Neural cell (in vitro differentiated cells): Measurements from ENCODE around the gene ATP6V1B1. TPM values are rescaled to one million over a fixed set of nuclear protein-coding genes. Genes with fewer than 3 reads are reported as not detected.

Experiments
- H2AFZ ChIP-seq: fragments of 200-600, 300-800 bp; sonication (generic), shearing (Covaris generic); 2 replicates; pipeline ENCODE4 v1.6.0; 2014; ENCODE audit warnings: low read depth, mild to moderate bottlenecking, antibody characterized with exemption, low read length, moderate library complexity
- H3F3A ChIP-seq: fragments of 200-600 bp; shearing (Covaris generic); 2 replicates; pipeline ENCODE4 v1.6.1; 2016; ENCODE audit warnings: mild to moderate bottlenecking, moderate library complexity, mixed read lengths, antibody characterized with exemption, low read length; ENCODE audit not compliant: insufficient read depth, poor library complexity, severe bottlenecking
- H3K27ac ChIP-seq: fragments of 200-600, 300-800 bp; sonication (generic), shearing (Covaris generic); 2 replicates; pipeline ENCODE4 v1.5.1; 2014; ENCODE audit warnings: mild to moderate bottlenecking, low read length, moderate library complexity
- H3K27me3 ChIP-seq: fragments of 300-800, 200-600 bp; sonication (generic), shearing (Covaris generic); 2 replicates; pipeline ENCODE4 v1.6.0; 2014; ENCODE audit warnings: mild to moderate bottlenecking, low read depth, low read length, moderate library complexity; ENCODE audit not compliant: insufficient read depth
- H3K36me3 ChIP-seq: fragments of 300-800, 200-600 bp; sonication (generic), shearing (Covaris generic); 2 replicates; pipeline ENCODE4 v1.5.1; 2014; ENCODE audit warnings: mild to moderate bottlenecking, antibody characterized with exemption, low read length, moderate library complexity; ENCODE audit not compliant: insufficient read depth
- H3K4me2 ChIP-seq: fragments of 300-800, 200-600 bp; sonication (generic), shearing (Covaris generic); 2 replicates; pipeline ENCODE4 v1.6.0; 2014; ENCODE audit warnings: mild to moderate bottlenecking, low read length
- H3K4me3 ChIP-seq: fragments of 300-800, 200-600 bp; sonication (generic), shearing (Covaris generic); 2 replicates; pipeline ENCODE4 v1.5.1; 2014; ENCODE audit warnings: mild to moderate bottlenecking, low read length, moderate library complexity
- H3K79me2 ChIP-seq: fragments of 200-600 bp; shearing (Covaris generic); replicated peaks from 2 replicates; pipeline ENCODE4 v1.6.0; 2014; ENCODE audit warnings: mild to moderate bottlenecking, low read length, moderate library complexity; ENCODE audit not compliant: insufficient read depth
- H3K9ac ChIP-seq: fragments of 300-800, 200-600 bp; sonication (generic), shearing (Covaris generic); 2 replicates; pipeline ENCODE4 v1.6.1; 2016; ENCODE audit warnings: mild to moderate bottlenecking, low read length, mixed read lengths
- H3K9me2 ChIP-seq: fragments of 200-600 bp; shearing (Covaris generic); 2 replicates; pipeline ENCODE4 v1.6.1; 2016; ENCODE audit warnings: mild to moderate bottlenecking, low read length, mixed read lengths; ENCODE audit not compliant: insufficient read depth
- H3K9me3 ChIP-seq: fragments of 200-600, 300-800 bp; sonication (generic), shearing (Covaris generic); 2 replicates; pipeline ENCODE4 v1.6.1; 2016; ENCODE audit warnings: mild to moderate bottlenecking, mixed run types, low read length, moderate library complexity, mixed read lengths
- H4K20me1 ChIP-seq: fragments of 200-600 bp; shearing (Covaris generic); 2 replicates; pipeline ENCODE4 v1.6.1; 2016; ENCODE audit warnings: mild to moderate bottlenecking, mixed run types; ENCODE audit not compliant: insufficient read depth
- EP300 ChIP-seq: fragments of 450-650 bp; conservative IDR thresholded peaks from 2 replicates; pipeline ENCODE4 v1.6.1; 2014; ENCODE audit warnings: antibody characterized with exemption, mild to moderate bottlenecking, moderate library complexity; ENCODE audit not compliant: poor library complexity, severe bottlenecking
- EZH2 ChIP-seq: fragments of 200-600, 300-800 bp; shearing (Covaris generic), sonication (generic); IDR thresholded peaks from 2 replicates; pipeline ENCODE4 v1.6.1; 2014; ENCODE audit warnings: antibody characterized with exemption, low read length, borderline replicate concordance, mild to moderate bottlenecking; ENCODE audit not compliant: insufficient read depth, poor library complexity, severe bottlenecking
- MXI1 ChIP-seq: fragments of 450-650 bp; conservative IDR thresholded peaks from 2 replicates; pipeline ENCODE4 v1.6.1; 2014; ENCODE audit warnings: antibody characterized with exemption, mild to moderate bottlenecking; ENCODE audit not compliant: poor library complexity, severe bottlenecking
- POLR2AphosphoS5 ChIP-seq: IDR thresholded peaks from 2 replicates; pipeline ENCODE4 v1.6.1; 2012
- RAD21 ChIP-seq: fragments of 450-650 bp; conservative IDR thresholded peaks from 2 replicates; pipeline ENCODE4 v1.6.1; 2014; ENCODE audit warnings: antibody characterized with exemption, mild to moderate bottlenecking, moderate library complexity
- SMC3 ChIP-seq: fragments of 450-650 bp; conservative IDR thresholded peaks from 2 replicates; pipeline ENCODE4 v1.6.1; 2014; ENCODE audit warnings: antibody characterized with exemption, mild to moderate bottlenecking, moderate library complexity; ENCODE audit not compliant: poor library complexity
- TAF1 ChIP-seq: IDR thresholded peaks from 2 replicates; pipeline ENCODE4 v1.6.1; 2012; ENCODE audit warnings: low read depth
- polyA plus RNA-seq: library from polyadenylated mRNA; depleted of rRNA; stranded (reverse); fragments of >200 nt; gene quantifications from 2 replicates; pipeline ENCODE4 v1.2.3, GENCODE V29; 2014
- TF ChIP-seq, protein P1 (sequence below): IDR thresholded peaks from 2 replicates; pipeline ENCODE4 v1.6.1; 2012; ENCODE audit warnings: borderline replicate concordance
- TF ChIP-seq, protein P2 (sequence below): fragments of 450-650 bp; IDR thresholded peaks from 2 replicates; pipeline ENCODE4 v1.5.1; 2014; ENCODE audit warnings: antibody characterized with exemption, mild to moderate bottlenecking, moderate library complexity; ENCODE audit not compliant: poor library complexity, severe bottlenecking

ATP6V1B1 gene
- polyA plus RNA-seq, 1 donor from 2014 or later, result 0.12 TPM

DNA sequence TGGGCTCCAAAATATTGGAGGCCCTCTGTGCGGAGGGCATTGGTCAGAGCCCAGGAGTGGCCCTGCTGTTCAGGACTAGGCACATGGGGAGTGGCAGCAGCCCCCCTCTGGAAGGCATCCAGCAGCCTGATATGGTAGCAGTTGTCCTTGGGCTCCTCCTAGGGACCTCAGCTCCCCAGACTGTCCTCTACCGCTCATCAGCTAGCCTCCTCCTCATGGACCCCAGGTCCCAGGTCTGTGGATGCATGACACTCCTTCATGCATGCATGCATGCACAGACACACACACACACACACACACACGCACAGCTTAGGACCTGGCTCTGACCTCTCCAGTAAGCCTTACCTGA lies 15.4 kb upstream of the ATP6V1B1 start:
- H3K27ac ChIP-seq, result no peak overlapping the region
- TF ChIP-seq MXI1 (no peak), SMC3 (no peak)

DNA sequence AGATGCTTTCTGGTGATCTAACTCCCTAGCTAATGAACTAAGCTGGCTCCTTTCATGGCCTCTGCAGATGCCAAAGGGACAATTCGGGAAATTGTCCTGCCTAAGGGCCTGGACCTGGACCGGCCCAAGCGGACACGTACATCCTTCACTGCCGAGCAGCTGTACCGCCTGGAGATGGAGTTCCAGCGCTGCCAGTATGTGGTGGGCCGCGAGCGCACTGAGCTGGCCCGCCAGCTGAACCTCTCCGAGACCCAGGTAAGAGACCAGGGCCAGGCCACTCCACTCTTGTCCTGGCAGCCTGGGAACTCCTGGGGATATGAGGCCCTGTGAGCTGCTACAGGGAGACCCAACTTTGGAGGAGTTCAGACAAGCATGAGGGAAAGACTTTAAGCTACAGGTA lies 14.7 kb upstream of the ATP6V1B1 start:
- H3K4me2 ChIP-seq, result no peak overlapping the region
- H3K9ac ChIP-seq, result no peak overlapping the region
- H3K36me3 ChIP-seq, result no peaks in the 10 kb centered on the region
- no peak for TF ChIP-seq SMC3
- TF ChIP-seq EP300, result no peak
- TF ChIP-seq EZH2, result no peak
- no peak for TF ChIP-seq POLR2AphosphoS5
- no peak for TF ChIP-seq TAF1
- TF ChIP-seq MXI1, result no peak
- no peak for TF ChIP-seq RAD21
- TF ChIP-seq, protein P1, sequence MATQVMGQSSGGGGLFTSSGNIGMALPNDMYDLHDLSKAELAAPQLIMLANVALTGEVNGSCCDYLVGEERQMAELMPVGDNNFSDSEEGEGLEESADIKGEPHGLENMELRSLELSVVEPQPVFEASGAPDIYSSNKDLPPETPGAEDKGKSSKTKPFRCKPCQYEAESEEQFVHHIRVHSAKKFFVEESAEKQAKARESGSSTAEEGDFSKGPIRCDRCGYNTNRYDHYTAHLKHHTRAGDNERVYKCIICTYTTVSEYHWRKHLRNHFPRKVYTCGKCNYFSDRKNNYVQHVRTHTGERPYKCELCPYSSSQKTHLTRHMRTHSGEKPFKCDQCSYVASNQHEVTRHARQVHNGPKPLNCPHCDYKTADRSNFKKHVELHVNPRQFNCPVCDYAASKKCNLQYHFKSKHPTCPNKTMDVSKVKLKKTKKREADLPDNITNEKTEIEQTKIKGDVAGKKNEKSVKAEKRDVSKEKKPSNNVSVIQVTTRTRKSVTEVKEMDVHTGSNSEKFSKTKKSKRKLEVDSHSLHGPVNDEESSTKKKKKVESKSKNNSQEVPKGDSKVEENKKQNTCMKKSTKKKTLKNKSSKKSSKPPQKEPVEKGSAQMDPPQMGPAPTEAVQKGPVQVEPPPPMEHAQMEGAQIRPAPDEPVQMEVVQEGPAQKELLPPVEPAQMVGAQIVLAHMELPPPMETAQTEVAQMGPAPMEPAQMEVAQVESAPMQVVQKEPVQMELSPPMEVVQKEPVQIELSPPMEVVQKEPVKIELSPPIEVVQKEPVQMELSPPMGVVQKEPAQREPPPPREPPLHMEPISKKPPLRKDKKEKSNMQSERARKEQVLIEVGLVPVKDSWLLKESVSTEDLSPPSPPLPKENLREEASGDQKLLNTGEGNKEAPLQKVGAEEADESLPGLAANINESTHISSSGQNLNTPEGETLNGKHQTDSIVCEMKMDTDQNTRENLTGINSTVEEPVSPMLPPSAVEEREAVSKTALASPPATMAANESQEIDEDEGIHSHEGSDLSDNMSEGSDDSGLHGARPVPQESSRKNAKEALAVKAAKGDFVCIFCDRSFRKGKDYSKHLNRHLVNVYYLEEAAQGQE, result no peak
- TF ChIP-seq, protein P2, sequence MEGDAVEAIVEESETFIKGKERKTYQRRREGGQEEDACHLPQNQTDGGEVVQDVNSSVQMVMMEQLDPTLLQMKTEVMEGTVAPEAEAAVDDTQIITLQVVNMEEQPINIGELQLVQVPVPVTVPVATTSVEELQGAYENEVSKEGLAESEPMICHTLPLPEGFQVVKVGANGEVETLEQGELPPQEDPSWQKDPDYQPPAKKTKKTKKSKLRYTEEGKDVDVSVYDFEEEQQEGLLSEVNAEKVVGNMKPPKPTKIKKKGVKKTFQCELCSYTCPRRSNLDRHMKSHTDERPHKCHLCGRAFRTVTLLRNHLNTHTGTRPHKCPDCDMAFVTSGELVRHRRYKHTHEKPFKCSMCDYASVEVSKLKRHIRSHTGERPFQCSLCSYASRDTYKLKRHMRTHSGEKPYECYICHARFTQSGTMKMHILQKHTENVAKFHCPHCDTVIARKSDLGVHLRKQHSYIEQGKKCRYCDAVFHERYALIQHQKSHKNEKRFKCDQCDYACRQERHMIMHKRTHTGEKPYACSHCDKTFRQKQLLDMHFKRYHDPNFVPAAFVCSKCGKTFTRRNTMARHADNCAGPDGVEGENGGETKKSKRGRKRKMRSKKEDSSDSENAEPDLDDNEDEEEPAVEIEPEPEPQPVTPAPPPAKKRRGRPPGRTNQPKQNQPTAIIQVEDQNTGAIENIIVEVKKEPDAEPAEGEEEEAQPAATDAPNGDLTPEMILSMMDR, result no peak
- H3K9me3 ChIP-seq, result peaks cover 3% of the 10 kb centered on the region
- no peak overlapping the region for H3K4me3 ChIP-seq
- no peaks in the 10 kb centered on the region for H3K27me3 ChIP-seq
- H3F3A ChIP-seq, result no peaks in the 10 kb centered on the region
- no peak overlapping the region for H2AFZ ChIP-seq
- no peaks in the 10 kb centered on the region for H3K9me2 ChIP-seq
- no peaks in the 10 kb centered on the region for H3K79me2 ChIP-seq
- no peak overlapping the region for H3K27ac ChIP-seq
- H4K20me1 ChIP-seq, result no peaks in the 10 kb centered on the region

More for the DNA sequence above, 15.4 kb upstream of the ATP6V1B1 start:
- H3K4me2 ChIP-seq, result no peak overlapping the region
- H3K36me3 ChIP-seq, result no peaks in the 10 kb centered on the region
- no peak overlapping the region for H3K9ac ChIP-seq
- peaks cover 3% of the 10 kb centered on the region for H3K9me3 ChIP-seq
- no peaks in the 10 kb centered on the region for H3K79me2 ChIP-seq
- H2AFZ ChIP-seq, result no peak overlapping the region
- no peak overlapping the region for H3K4me3 ChIP-seq
- H3F3A ChIP-seq, result no peaks in the 10 kb centered on the region
- H3K9me2 ChIP-seq, result no peaks in the 10 kb centered on the region
- no peaks in the 10 kb centered on the region for H4K20me1 ChIP-seq
- H3K27me3 ChIP-seq, result no peaks in the 10 kb centered on the region

- Histone ChIP-seq H3K27ac (no peak overlapping the region), H3K9ac (no peak overlapping the region), H3K79me2 (no peaks in the 10 kb centered on the region), H3F3A (no peaks in the 10 kb centered on the region), H3K4me3 (no peak overlapping the region), H2AFZ (no peak overlapping the region), H3K27me3 (no peaks in the 10 kb centered on the region), H4K20me1 (no peaks in the 10 kb centered on the region), H3K36me3 (no peaks in the 10 kb centered on the region), H3K4me2 (no peak overlapping the region), H3K9me3 (peaks cover 3% of the 10 kb centered on the region), H3K9me2 (no peaks in the 10 kb centered on the region)
- TF ChIP-seq EZH2 (no peak), TAF1 (no peak), RAD21 (no peak), POLR2AphosphoS5 (no peak), EP300 (no peak), MXI1 (no peak), SMC3 (no peak)
- TF ChIP-seq, protein P2, result no peak
- TF ChIP-seq, protein P1, result no peak
Measured at GRCh38 chr2:70921839-70922234, 13.9 kb upstream of the ATP6V1B1 start.
